Gastroesophageal sphincter (tissue), 4 donors: ENCODE measurements around the gene AK1. TPM values are rescaled to one million over a fixed set of nuclear protein-coding genes. Genes with fewer than 3 reads are reported as not detected.

ENCODE experiments used
- ATAC-seq: fragments of 150-250 bp; one replicate; pipeline ENCODE4 v1.9.1; 2016; ENCODE audit warnings: mild to moderate bottlenecking, moderate library complexity
- H3K27ac ChIP-seq, 4 donors: fragments of 200-600 bp; sonication (generic) in 3 of 4; 1 replicate in 3 of 4; 2 replicates in 1 of 4; pipeline ENCODE4 v1.5.1; 2016 to 2019
- H3K27me3 ChIP-seq: fragments of 200-600 bp; sonication (generic); one replicate; pipeline ENCODE4 v1.5.1; 2019
- H3K36me3 ChIP-seq, 2 donors: fragments of 200-600 bp; sonication (generic); one replicate each; pipeline ENCODE4 v1.5.1; 2019; ENCODE audit warnings: control low read depth in 1 of 2
- H3K4me1 ChIP-seq, 3 donors: fragments of 200-600 bp; sonication (generic); 1 replicate in 2 of 3; 2 replicates in 1 of 3; pipeline ENCODE4 v1.5.1; 2016 to 2019; ENCODE audit warnings: control low read depth in 2 of 3
- H3K4me3 ChIP-seq, 2 donors: fragments of 200-600 bp; sonication (generic); one replicate each; pipeline ENCODE4 v1.5.1; 2019; ENCODE audit warnings: mild to moderate bottlenecking in 1 of 2, moderate library complexity in 1 of 2
- H3K9me3 ChIP-seq, 3 donors: fragments of 200-600 bp; sonication (generic); one replicate each; pipeline ENCODE4 v1.5.1; 2017 to 2019; ENCODE audit warnings: control low read depth in 2 of 3
- EP300 ChIP-seq: sonication (generic); formaldehyde crosslinking; IDR thresholded peaks from one replicate; pipeline ENCODE4 v1.6.1; 2017; ENCODE audit warnings: antibody characterized with exemption, mild to moderate bottlenecking
- POLR2A ChIP-seq, 2 donors: fragments of 450-650 bp; IDR thresholded peaks; one replicate each; pipeline ENCODE4 v1.6.1; 2017; ENCODE audit warnings: antibody characterized with exemption in 2 of 2, mild to moderate bottlenecking in 2 of 2, moderate library complexity in 1 of 2
- POLR2AphosphoS5 ChIP-seq: sonication (generic); formaldehyde crosslinking; IDR thresholded peaks from one replicate; pipeline ENCODE4 v1.6.1; 2017; ENCODE audit warnings: antibody characterized with exemption
- whole genome bisulfite sequencing, 2 donors: methylation state at CpG; one replicate each; pipeline ENCODE4 v1.1.5; 2018; ENCODE audit warnings: low coverage in 1 of 2; 5-methylcytosine and 5-hydroxymethylcytosine counted together
- total RNA-seq, 4 donors: library from RNA; depleted of rRNA; stranded (reverse); fragments of >200 nt; gene quantifications; one replicate each; pipeline ENCODE4 v1.1.0, GENCODE V29; 2016
- TF ChIP-seq, protein P1 (sequence below), 4 experiments: fragments of 200-600 bp in 2 of 4; fragments of 450-650 bp in 2 of 4; sonication (generic) in 1 of 4; IDR thresholded peaks; one replicate each; pipeline ENCODE4 v1.5.1; 2017 to 2019; ENCODE audit warnings: antibody characterized with exemption in 4 of 4, mild to moderate bottlenecking in 2 of 4, moderate library complexity in 2 of 4

The AK1 gene
- total RNA-seq, 4 donors from 2014 or later, result 46.7 to 73.9 (median 49.7) TPM

DNA sequence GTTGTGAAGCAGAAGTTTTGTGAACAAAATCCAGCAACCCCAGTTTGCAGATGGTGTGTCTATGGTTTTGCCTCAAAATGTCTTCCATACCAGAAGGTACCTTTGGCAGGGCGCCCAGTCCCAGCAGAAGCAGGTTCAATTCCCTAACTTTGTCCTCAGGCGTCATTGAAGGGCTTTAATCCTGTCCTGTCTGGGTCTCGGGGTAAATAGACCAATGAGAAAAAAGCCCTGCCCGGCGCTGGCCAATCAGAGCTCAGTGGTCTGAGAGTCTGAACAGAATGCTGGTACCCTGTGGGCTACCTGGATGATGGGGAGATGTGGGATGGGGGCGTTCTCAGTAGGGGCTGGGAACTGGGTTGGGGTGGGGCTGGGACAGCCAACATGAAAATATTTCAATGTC is 45.6 kb upstream of the AK1 start:
- ATAC-seq, result no peak
- H3K9me3 ChIP-seq, result no peaks in the 10 kb centered on the region
- TF ChIP-seq EP300 (no peak), POLR2A (IDR thresholded peaks at IDR 0.05) (no peak), POLR2AphosphoS5 (no peak)
- TF ChIP-seq, protein P1, sequence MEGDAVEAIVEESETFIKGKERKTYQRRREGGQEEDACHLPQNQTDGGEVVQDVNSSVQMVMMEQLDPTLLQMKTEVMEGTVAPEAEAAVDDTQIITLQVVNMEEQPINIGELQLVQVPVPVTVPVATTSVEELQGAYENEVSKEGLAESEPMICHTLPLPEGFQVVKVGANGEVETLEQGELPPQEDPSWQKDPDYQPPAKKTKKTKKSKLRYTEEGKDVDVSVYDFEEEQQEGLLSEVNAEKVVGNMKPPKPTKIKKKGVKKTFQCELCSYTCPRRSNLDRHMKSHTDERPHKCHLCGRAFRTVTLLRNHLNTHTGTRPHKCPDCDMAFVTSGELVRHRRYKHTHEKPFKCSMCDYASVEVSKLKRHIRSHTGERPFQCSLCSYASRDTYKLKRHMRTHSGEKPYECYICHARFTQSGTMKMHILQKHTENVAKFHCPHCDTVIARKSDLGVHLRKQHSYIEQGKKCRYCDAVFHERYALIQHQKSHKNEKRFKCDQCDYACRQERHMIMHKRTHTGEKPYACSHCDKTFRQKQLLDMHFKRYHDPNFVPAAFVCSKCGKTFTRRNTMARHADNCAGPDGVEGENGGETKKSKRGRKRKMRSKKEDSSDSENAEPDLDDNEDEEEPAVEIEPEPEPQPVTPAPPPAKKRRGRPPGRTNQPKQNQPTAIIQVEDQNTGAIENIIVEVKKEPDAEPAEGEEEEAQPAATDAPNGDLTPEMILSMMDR (IDR thresholded peaks at IDR 0.05), result no peak
- peaks cover 0 to 53% (median 22%) of the 10 kb centered on the region in 3 donors for H3K4me1 ChIP-seq
- WGBS, 2 donors, result 40 to 60% methylated on average over 1 to 2 of the region's 6 CpGs
- no peak overlapping the region for H3K27ac ChIP-seq
- H3K4me3 ChIP-seq, result no peak overlapping the region
- H3K36me3 ChIP-seq, result no peaks in the 10 kb centered on the region
- H3K27me3 ChIP-seq, result peaks cover 52% of the 10 kb centered on the region

DNA sequence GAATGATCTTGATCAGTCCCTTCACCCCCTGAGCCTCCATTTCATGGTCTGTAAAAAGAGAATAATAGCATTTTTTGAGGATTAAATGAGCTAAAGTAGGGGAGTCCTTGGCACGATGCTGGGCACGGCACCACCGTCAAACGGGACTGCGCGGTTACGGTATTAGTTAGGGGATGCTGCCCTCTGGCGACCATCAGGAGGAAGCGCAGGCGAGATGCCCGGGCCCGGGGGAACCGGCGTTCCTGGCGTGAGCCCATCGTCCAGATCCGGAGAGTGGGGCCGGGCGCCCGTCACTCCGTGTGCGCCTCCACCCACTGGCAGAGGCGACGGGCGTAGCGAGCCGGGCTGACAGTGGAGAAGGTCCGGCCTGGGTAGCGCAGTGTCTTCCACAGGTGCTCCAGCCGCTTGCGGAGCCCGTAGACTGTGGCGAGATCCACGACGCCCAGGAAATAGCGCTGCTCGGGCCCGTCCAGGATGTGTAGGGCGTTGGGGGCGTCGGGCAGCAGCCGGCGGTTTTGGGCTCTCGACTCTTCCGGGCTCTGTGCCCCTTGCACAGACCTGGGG is 44.2 kb upstream of the AK1 start:
- Histone ChIP-seq H3K27me3 (peaks cover 38% of the 10 kb centered on the region), H3K36me3 (no peaks in the 10 kb centered on the region), H3K27ac (peak overlapping the region in 1 of 4 donors; percentile 33), H3K9me3 (no peaks in the 10 kb centered on the region), H3K4me1 (peaks cover 0 to 49% (median 19%) of the 10 kb centered on the region in 3 donors), H3K4me3 (peak overlapping the region in 1 of 2 donors; percentile 30)
- TF ChIP-seq POLR2A (IDR thresholded peaks at IDR 0.05), result no peak
- TF ChIP-seq, protein P1 (IDR thresholded peaks at IDR 0.05), result peak in 3 of 4 experiments; percentile 95 to 98 (median 97)
- ATAC-seq, result peak; percentile 10
- 0% methylated on average over 2 of the region's 45 CpGs; no CpG with 5 or more reads in 1 of the 2 donors for WGBS, 2 donors

DNA sequence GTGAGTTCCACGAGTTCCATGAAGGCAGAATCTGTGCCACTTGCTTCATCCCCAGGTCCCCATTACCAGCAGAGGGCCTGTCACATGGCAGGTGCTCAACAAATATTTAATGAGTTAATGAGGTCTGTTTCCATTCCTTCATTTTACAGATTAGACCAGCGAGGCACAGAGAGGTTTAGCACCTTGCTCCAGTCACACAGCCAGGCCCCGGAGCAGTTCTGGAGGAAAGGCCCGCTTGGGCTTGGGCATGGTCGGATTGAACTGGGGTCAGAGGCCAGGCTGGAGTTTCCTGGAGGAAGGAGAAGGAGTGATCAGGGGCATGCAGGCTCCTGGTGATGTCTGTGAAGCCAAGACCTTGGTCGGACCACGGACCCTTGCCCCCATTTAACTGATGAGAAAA is 43.3 kb upstream of the AK1 start:
- WGBS, 2 donors, result 60 to 71% methylated on average over 1 to 2 of the region's 7 CpGs
- peaks cover 0 to 54% (median 23%) of the 10 kb centered on the region in 3 donors for H3K4me1 ChIP-seq
- H3K27me3 ChIP-seq, result peaks cover 30% of the 10 kb centered on the region
- TF ChIP-seq POLR2A (IDR thresholded peaks at IDR 0.05) (no peak), POLR2AphosphoS5 (no peak)
- peak overlapping the region in 1 of 4 donors; percentile 83 for H3K27ac ChIP-seq
- no peaks in the 10 kb centered on the region for H3K9me3 ChIP-seq
- ATAC-seq, result no peak
- no peaks in the 10 kb centered on the region for H3K36me3 ChIP-seq
- H3K4me3 ChIP-seq, result no peak overlapping the region

DNA sequence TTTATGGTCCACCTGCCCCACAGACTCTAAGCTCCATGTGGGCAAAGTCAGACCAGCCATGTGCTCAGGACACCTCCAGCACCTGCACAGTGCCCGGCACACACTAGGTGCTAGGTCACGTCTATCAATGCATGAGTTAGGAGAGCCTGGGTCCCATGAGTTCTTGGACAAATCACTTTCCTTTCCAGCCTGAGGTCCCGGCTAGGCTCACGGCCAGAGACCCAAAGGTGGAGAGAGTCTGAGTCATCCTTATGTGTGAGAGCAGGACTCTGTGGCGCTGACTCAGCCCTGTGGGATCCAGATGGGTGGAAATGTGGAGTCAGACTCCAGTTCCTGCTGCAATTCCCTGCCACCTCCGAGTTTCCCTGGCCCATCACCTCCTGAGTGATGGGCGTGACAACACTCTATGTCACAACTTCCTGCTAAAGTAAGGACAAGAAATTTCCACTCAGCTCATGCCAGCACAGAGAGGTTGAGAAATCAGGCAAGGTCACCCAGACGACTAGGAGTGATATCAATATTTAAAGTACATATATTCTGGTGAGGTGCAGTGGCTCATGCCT is 41.9 kb upstream of the AK1 start:
- 0 to 13% methylated on average over 1 to 2 of the region's 8 CpGs for WGBS, 2 donors
- H3K27me3 ChIP-seq, result peaks cover 17% of the 10 kb centered on the region
- H3K4me1 ChIP-seq, result peaks cover 0 to 68% (median 29%) of the 10 kb centered on the region in 3 donors
- no peaks in the 10 kb centered on the region for H3K9me3 ChIP-seq
- peak; percentile 83 for ATAC-seq
- peak overlapping the region in 3 of 4 donors; percentile 82 to 86 (median 83) for H3K27ac ChIP-seq
- H3K36me3 ChIP-seq, result peaks cover 0 to 6% of the 10 kb centered on the region in 2 donors
- TF ChIP-seq POLR2AphosphoS5 (peak; percentile 89), EP300 (no peak)
- TF ChIP-seq, protein P1 (IDR thresholded peaks at IDR 0.05), result no peak
- no peak overlapping the region for H3K4me3 ChIP-seq

DNA sequence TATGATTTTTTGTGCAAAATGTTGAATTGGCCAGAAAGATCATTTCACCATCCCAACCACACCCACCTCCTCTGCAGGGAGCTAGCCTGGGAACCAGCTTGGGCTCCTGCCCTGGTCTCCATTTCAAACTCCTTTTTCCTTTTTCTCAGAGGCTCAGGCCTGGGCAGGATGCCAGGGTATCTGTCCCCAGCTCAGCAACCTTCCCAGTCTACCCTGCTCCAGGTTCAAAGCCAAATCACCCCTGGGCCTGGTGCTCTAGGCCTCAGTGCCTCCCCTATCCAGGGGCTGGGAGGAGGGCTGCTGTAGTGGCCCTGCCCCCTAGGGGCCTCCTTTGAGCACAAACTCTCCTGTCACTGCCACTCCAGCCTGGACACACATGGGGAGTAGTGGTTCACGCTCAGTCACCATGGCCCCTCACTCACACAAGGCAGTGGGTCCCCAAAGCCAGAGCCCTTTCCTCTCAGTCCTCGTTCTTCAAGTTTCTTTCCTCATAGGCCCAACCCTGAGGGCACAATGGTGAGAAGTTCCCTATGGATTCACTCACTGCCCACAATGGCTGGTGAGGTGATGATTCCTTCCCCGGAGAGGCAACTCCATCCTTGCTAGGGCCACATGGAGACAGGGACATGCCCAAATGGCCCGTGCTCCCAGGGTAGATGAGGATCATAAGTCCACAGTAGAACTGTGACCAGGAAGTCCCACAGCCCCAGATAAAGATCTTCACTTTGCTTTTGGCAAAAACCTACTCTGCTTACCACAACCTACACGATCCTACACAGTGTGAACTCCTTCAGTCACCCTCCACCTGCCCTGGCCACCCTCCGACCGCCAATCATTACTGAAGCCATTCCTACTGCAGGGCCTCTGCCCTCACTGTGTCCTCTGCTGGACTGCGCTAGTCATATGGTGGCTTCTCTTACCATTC is 41.0 kb upstream of the AK1 start:
- peak overlapping the region in 3 of 4 donors; percentile 82 to 86 (median 83) for H3K27ac ChIP-seq
- no peak for TF ChIP-seq EP300
- TF ChIP-seq POLR2AphosphoS5, result no peak
- TF ChIP-seq, protein P1 (IDR thresholded peaks at IDR 0.05), result no peak
- TF ChIP-seq POLR2A (IDR thresholded peaks at IDR 0.05), result no peak
- no peak for ATAC-seq

More for the DNA sequence above, 41.0 kb upstream of the AK1 start:
- H3K4me1 ChIP-seq, result peaks cover 0 to 68% (median 29%) of the 10 kb centered on the region in 3 donors
- peaks cover 10% of the 10 kb centered on the region for H3K27me3 ChIP-seq
- H3K4me3 ChIP-seq, result no peak overlapping the region
- WGBS, 2 donors, result 78 to 93% methylated on average over 6 to 8 of the region's 8 CpGs
- H3K36me3 ChIP-seq, result peaks cover 0 to 12% of the 10 kb centered on the region in 2 donors
- no peaks in the 10 kb centered on the region for H3K9me3 ChIP-seq
